Germinal center (tissue), 1 donor: Measurements from ENCODE around the gene B4GALT6.
A peak's percentile ranks its signal among the peaks of the same experiment; 100 is the strongest.
"Not testable (repeated sequence)": the region's sequence is repeated elsewhere in the genome, so short reads cannot be mapped to it uniquely, and the experiment has no call there.

Source experiments
- DNase-seq: peaks from one replicate; pipeline ENCODE4 v3.0.0; 2012; ENCODE audit warnings: mixed read lengths, low spot score

Gene B4GALT6, protein sequence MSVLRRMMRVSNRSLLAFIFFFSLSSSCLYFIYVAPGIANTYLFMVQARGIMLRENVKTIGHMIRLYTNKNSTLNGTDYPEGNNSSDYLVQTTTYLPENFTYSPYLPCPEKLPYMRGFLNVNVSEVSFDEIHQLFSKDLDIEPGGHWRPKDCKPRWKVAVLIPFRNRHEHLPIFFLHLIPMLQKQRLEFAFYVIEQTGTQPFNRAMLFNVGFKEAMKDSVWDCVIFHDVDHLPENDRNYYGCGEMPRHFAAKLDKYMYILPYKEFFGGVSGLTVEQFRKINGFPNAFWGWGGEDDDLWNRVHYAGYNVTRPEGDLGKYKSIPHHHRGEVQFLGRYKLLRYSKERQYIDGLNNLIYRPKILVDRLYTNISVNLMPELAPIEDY

DNA sequence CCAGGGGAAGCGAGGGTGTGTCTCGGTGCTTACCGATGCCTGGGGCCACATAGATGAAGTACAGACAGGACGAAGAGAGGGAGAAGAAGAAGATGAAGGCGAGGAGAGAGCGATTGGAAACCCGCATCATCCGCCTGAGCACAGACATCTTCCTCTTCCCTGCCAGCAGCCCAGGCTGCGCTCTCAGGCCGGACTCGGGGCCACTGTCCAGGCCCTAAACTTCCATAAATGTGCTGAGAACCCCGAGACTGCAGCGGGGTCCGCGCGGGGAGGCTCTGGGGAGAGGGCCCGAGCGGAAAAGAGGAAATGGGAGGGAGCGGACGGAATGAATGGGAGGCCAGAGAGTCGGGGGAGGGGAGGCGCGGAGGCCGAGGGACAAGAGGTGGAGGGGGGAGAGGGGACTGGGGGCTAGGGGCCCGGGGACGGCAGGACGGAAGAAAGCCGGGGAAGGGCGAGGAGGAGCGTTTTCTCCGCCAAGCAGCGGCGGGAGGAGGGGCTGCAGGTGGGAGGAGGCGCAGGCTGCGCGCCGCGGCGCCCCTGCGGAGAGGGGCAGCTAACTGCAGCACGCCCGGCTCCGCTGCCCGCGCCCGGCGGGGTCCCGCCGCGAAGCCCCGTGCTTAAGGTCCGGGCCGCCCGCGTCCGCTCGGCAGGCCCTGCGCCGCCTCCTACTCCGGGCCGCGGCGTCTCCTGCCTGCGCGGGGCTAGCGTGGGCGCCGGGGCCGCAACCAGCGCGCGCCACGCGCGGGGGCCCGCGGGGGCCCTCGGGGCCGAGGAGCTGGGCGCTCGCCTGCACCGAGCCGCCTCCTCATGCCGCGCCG is at the start of gene B4GALT6:
TSS of gene B4GALT6 (minus strand) at position 303 of the 818 bp plus-strand sequence. CDS start at position 148, 155 bp downstream.
- peak; percentile 48 for DNase-seq

DNA sequence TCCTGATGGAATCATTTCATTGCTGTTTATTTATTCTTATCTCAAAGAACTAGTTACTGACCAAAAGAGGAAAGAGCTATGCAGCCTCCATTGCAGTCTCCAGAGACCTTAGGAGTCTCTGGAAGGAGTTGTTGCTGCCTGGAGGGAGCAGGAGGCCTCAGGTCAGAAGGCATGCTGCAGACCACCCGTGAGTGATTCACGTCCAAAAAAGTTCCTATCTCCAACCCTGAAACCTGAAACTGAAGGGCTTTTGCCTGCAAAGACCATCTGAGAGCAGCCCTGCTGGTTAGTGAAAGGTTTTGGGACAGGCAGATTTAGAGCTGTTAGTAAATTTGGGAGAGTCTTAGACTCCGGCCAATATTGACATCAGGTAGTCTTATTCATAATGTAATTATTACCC is 47.2 kb upstream of the B4GALT6 start:
- DNase-seq, result no peak

DNA sequence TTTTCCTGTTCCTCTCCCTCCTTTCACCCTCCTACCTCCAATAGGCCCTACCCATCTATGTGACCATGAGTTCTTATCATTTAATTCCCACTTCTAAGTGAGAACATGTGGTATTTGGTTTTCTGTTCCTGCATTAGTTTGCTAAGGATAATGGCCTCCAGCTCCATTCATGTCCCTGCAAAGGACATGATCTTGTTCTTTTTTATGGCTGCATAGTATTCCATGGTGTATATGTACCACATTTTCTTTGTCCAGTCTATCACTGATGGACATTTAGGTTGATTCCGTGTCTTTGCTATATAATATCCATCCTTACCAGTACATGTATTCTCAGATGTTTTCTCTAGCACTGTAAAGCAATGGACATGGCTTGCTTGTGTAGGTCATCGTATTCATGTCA is 44.8 kb upstream of the B4GALT6 start:
- not testable (repeated sequence) for DNase-seq

GRCh38 chr18:31723990-31724711 is 39.8 kb upstream of the B4GALT6 start:
- DNase-seq, result peak; percentile 13

DNA sequence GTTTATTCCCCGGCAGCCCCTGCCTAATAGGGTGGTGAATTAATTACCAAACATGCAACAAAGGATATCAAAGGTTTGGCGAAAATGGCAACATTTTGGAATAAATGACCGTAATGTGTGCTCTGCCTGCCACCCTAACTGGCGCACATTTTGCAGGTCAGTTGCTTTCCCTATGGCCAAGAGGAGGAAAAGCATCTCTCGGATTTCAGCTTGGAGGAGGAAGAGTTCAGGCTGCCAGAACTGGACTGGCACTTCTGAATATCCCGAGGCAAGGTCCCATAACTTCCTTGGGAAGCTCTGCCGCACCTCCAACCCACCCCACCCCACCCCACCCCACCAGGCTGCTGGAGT is 39.2 kb upstream of the B4GALT6 start:
- DNase-seq, result no peak

- DNase-seq, result peak; percentile 75
Observed at GRCh38 chr18:31722369-31722957, 38.1 kb upstream of the B4GALT6 start.

- no peak for DNase-seq
Observed at GRCh38 chr18:31721601-31722000, 37.2 kb upstream of the B4GALT6 start.

DNA sequence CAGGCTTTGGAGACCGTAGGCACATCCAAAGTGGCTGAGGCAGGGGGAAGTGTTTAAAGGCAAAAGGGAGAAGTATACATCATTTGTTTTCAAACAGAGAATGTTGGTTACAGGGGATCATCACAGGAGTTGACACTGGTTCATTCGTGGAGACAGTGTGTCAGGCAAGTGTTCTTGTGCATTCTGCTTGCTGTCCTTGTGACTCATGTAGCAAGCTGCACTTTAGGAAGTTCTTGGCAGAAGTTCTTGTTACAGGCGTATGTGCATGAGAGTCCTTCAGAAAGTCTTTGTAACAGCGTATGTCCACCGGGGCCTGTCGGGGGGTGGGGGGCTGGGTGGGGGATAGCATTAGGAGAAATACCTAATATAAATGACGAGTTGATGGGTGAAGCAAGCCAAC is 36.5 kb upstream of the B4GALT6 start:
- DNase-seq, result no peak

DNA sequence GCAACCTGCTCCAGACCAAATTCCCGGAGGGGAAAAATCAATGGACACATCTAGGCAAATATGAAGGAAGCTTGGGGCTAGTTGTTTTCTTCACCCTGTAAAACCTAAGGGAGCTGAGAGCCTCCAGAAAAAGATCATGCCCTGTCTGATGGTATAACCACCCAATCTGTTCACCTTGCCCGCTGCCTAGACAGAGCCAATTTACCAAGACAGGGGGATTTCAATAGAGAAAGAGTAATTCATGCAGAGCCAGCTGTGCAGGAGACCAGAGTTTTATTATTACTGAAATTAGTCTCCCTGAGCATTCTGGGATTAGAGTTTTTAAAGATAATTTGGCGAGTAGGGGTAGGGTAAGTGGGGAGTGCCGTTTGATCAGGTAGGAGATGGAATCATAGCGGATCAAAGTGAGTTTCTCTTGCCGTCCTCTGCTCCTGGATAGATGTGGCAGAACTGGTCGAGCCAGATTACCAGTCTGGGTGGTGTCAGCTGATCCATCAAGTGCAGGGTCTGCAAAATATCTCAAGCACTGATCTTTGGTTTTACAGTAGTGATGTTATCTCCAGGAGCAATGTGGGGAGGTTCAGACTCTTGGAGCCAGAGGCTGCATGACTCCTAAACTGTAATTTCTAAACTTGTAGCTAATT is 35.1 kb upstream of the B4GALT6 start:
- no peak for DNase-seq

GRCh38 chr18:31718386-31718785 is 34.0 kb upstream of the B4GALT6 start:
- DNase-seq, result no peak

DNA sequence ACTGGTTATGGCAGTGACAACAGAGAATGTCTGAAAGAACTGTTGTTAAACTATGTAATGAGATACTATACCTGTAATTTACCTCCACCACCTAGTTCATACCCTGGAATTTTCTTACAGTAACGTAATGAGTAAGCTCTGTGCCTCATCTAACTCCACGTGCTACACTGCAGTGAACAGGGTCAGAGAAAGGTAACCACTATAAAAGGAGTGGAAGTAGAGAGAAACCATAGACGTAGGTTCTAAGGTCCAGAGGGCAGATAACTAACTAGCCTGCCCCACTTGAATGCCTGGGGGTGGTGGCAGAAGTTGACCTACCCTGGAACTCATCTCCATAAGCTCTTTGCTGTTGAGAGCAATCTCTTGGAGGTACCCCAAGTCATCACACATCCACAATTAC is 32.0 kb upstream of the B4GALT6 start:
- DNase-seq, result no peak

GRCh38 chr18:31711365-31712172 is 27.2 kb upstream of the B4GALT6 start:
- no peak for DNase-seq

DNA sequence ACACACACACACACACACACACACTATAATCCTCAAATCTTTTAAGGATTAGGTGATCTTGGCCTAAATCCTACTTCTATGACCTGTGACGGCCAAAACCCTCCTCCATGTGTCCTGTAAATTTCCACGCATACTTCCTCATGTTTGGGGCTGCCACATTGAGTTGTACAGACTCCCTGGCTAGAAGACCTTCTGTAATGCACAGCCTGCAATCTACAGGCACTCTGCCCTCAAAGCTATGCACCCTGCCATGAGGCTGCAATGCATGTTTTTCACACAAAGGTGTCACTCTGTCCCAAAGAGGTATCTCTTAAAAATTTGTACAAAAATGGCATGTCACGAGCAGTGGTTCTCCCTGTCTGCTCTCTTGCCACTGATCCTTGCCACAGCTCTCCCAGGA is 26.4 kb upstream of the B4GALT6 start:
- no peak for DNase-seq

DNA sequence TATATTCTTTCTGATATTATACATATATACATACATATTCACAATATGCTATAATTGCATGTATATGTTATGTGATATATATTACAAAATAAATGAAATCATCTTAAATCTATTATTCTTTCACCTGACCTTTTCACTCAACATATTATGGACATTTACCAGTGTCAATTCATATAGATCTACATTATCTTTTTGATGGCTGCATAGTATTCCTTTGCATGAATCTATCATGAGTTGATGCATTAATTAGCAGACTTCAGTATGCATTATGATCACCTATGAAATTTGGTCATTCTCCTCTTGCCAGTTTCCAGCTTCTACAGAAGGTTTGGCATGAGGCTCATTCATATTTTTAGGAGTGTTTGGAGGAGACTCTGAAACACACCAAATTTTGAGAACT is 23.4 kb upstream of the B4GALT6 start:
- DNase-seq, result no peak

GRCh38 chr18:31702449-31702848 is 18.1 kb upstream of the B4GALT6 start:
- DNase-seq, result no peak

- no peak for DNase-seq
Observed at GRCh38 chr18:31701744-31702143, 17.4 kb upstream of the B4GALT6 start.

- DNase-seq, result no peak
Observed at GRCh38 chr18:31700990-31701389, 16.6 kb upstream of the B4GALT6 start.

GRCh38 chr18:31697351-31698298 is 13.2 kb upstream of the B4GALT6 start:
- no peak for DNase-seq

DNA sequence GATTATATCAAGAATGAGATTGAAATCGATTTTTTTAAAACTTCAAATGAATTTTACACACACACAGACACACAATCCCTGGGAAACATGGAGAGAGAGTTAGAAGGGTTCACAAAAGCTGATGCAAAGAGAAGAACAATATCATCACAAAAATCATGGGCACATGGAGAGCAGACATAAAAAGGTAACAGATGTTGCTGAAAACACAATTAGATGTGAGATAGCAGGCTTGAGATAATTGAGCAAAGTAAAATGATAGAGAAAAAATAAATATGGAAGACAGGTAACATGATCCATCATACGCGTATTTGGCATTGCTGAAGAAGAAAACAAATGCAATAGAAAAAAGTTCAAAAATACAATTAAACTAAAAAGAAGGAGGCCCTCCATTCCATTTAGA is 11.6 kb upstream of the B4GALT6 start:
- no peak for DNase-seq

- no peak for DNase-seq
Observed at GRCh38 chr18:31694297-31694696, 9.9 kb upstream of the B4GALT6 start.
